Measurements from ENCODE around the gene LPP. TPM values are rescaled to one million over a fixed set of nuclear protein-coding genes. Genes with fewer than 3 reads are reported as not detected.

The LPP gene
- total RNA-seq, 1 experiment from 2014 or later: 54.0 TPM

- Histone ChIP-seq H3K4me3 (replicated peaks in 1 of 2; ENCODE audit: low read depth in 1 of 2, low read length in 2 of 2) (no peak overlapping the region), H3K27me3 (ENCODE audit: insufficient read depth, low read length) (no peaks in the 10 kb centered on the region), H3K9me2 (ENCODE audit: insufficient read depth) (no peaks in the 10 kb centered on the region), H4K20me1 (ENCODE audit: insufficient read depth) (no peaks in the 10 kb centered on the region), H3K79me2 (ENCODE audit: insufficient read depth, low read length) (no peaks in the 10 kb centered on the region), H3K27ac (ENCODE audit: low read depth, low read length) (no peak overlapping the region), H3K4me1 (ENCODE audit: control insufficient read depth in 1 of 2, insufficient read depth in 2 of 2, low read length in 2 of 2) (no peaks in the 10 kb centered on the region), H3K4me2 (ENCODE audit: low read length) (no peak overlapping the region), H3K9ac (ENCODE audit: low read length) (no peak overlapping the region), H3K36me3 (ENCODE audit: control insufficient read depth in 1 of 2, insufficient read depth in 2 of 2, low read length in 2 of 2) (no peaks in the 10 kb centered on the region), H3K9me3 (ENCODE audit: control insufficient read depth in 1 of 2, insufficient read depth in 1 of 2, low read depth in 1 of 2, low read length in 2 of 2) (no peaks in the 10 kb centered on the region), H2AFZ (ENCODE audit: low read depth, low read length, poor library complexity, severe bottlenecking) (no peak overlapping the region)
- BruUV-seq (replicated peaks): no TSS peak
- CTCF ChIA-PET: no interaction called here
- DNase-seq (ENCODE audit: low read depth, low spot score) (no peak), ATAC-seq (no peak)
- POLR2A ChIA-PET: no interaction called here
- intact Hi-C loops (cut with micrococcal nuclease): no loop called here
- RAD21 ChIA-PET (ENCODE audit: low non-redundant PET in 1 of 2, low total read pairs in 2 of 2, uncharacterized antibody in 2 of 2, unreplicated experiment in 2 of 2): no interaction called here
- TF ChIP-seq CEBPB (IDR thresholded peaks at IDR 0.05; ENCODE audit: low read depth): no peak
- no peak for TF ChIP-seq CTCF (IDR thresholded peaks at IDR 0.05 in 2 of 3, conservative IDR thresholded peaks at IDR 0.05 in 1 of 3; ENCODE audit: borderline replicate concordance in 1 of 3, insufficient read depth in 1 of 3, low read depth in 2 of 3, low read length in 2 of 3)
- TF ChIP-seq ZBTB33 (IDR thresholded peaks at IDR 0.05; ENCODE audit: extremely low read depth, insufficient replicate concordance, low read length): no peak
- TF ChIP-seq SRF (IDR thresholded peaks at IDR 0.05; ENCODE audit: low read depth): no peak
- no peak for TF ChIP-seq POLR2A (IDR thresholded peaks at IDR 0.05; ENCODE audit: borderline replicate concordance, extremely low read depth, insufficient read depth, insufficient read length)
- TF ChIP-seq FOSL1 (IDR thresholded peaks at IDR 0.05; ENCODE audit: low read depth): no peak
- TF ChIP-seq YY1 (IDR thresholded peaks at IDR 0.05; ENCODE audit: extremely low read depth, insufficient replicate concordance, low read depth, low read length): no peak
- TF ChIP-seq JUND (IDR thresholded peaks at IDR 0.05): no peak
- no peak for TF ChIP-seq POLR2AphosphoS5 (IDR thresholded peaks at IDR 0.05; ENCODE audit: low read depth, low read length)
- no peak for TF ChIP-seq CBX3 (IDR thresholded peaks at IDR 0.05; ENCODE audit: low read depth)
- TF ChIP-seq, protein P1, sequence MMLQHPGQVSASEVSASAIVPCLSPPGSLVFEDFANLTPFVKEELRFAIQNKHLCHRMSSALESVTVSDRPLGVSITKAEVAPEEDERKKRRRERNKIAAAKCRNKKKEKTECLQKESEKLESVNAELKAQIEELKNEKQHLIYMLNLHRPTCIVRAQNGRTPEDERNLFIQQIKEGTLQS (IDR thresholded peaks at IDR 0.05): no peak
- no peak for TF ChIP-seq RAD21 (IDR thresholded peaks at IDR 0.05; ENCODE audit: low read depth)
- TF ChIP-seq EZH2phosphoT487 (IDR thresholded peaks at IDR 0.05; ENCODE audit: borderline replicate concordance): no peak
- TF ChIP-seq EGR1 (IDR thresholded peaks at IDR 0.05; ENCODE audit: low read depth): no peak
- no peak for TF ChIP-seq SP1 (IDR thresholded peaks at IDR 0.05; ENCODE audit: low read depth)
- TF ChIP-seq MAX (IDR thresholded peaks at IDR 0.05): no peak
- TF ChIP-seq SIN3A (IDR thresholded peaks at IDR 0.05; ENCODE audit: low read depth): no peak
Observed at GRCh38 chr3:188453431-188454384, 299.8 kb downstream of the LPP start.
